HG03139 (cell line): Measurements from ENCODE around the gene OR4B1.

ENCODE experiments used
- ATAC-seq: cut with Tn5 transposase; IDR thresholded peaks from one replicate; pipeline ENCODE4 v1.9.1; 2021; ENCODE audit not compliant: unreplicated experiment

OR4B1 gene

GRCh38 chr11:48248902-48249301 is 32.3 kb downstream of the OR4B1 start:
- no peak for ATAC-seq

- ATAC-seq, result no peak
Observed at GRCh38 chr11:48261600-48261999, 45.0 kb downstream of the OR4B1 start.

- ATAC-seq, result no peak
Observed at GRCh38 chr11:48263423-48263911, 46.9 kb downstream of the OR4B1 start, which contains the start of gene OR4X1. Gene OR4X1 (plus strand): TSS chr11:48263861. CDS start chr11:48263861, 0 bp downstream.
